GM12891 (cell line): ENCODE measurements around the gene FMC1.

Experiments used
- PAX5 ChIP-seq: IDR thresholded peaks from 2 replicates; pipeline ENCODE4 v1.6.1; 2011; ENCODE audit warnings: low read length, moderate library complexity, mild to moderate bottlenecking; ENCODE audit not compliant: insufficient read depth, severe bottlenecking
- POLR2AphosphoS5 ChIP-seq: IDR thresholded peaks from 2 replicates; pipeline ENCODE4 v1.6.1; 2011; ENCODE audit warnings: low read depth, low read length, control low read depth
- POU2F2 ChIP-seq: IDR thresholded peaks from 2 replicates; pipeline ENCODE4 v1.6.1; 2011; ENCODE audit warnings: low read depth, mild to moderate bottlenecking, control low read depth, low read length, moderate library complexity

DNA sequence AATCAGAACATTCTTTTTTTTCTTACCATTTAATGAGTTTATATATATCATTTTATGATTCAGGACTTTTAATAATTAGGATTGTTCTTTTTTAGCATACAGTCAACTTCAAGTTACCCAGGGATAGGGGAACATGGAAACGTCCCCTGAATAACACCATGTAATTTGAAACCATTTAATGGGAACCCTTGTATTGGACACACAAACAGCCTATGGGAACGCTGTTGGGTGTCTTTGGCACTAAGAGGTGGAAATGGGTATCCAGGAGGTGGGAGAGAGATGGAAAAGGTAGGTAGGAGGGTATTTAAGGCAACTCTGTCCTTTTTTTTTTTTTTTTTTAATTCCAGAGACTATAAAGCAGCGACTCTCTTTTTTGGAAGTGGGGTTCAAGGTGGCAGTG, 21.2 kb downstream of the FMC1 start:
- TF ChIP-seq POLR2AphosphoS5 (no peak), PAX5 (no peak), POU2F2 (no peak)
